Suprapubic skin (tissue), 4 donors: ENCODE data around the gene RGS6.

Source experiments
- CTCF ChIP-seq, 2 donors: fragments of 200-600 bp in 1 of 2; fragments of 450-650 bp in 1 of 2; sonication (generic) in 1 of 2; IDR thresholded peaks; one replicate each; pipeline ENCODE4 v1.5.1; 2016 to 2019; ENCODE audit warnings: antibody characterized with exemption in 2 of 2, mild to moderate bottlenecking in 1 of 2, moderate library complexity in 1 of 2
- EP300 ChIP-seq: sonication (generic); formaldehyde crosslinking; IDR thresholded peaks from one replicate; pipeline ENCODE4 v1.6.1; 2017; ENCODE audit warnings: antibody characterized with exemption
- POLR2AphosphoS5 ChIP-seq, 3 donors: sonication (generic); formaldehyde crosslinking; IDR thresholded peaks; one replicate each; pipeline ENCODE4 v1.6.1; 2017; ENCODE audit warnings: antibody characterized with exemption in 3 of 3

GRCh38 chr14:72254202-72254936 lies 322.1 kb downstream of the RGS6 start:
- TF ChIP-seq CTCF (IDR thresholded peaks at IDR 0.05) = no peak
- no peak for TF ChIP-seq EP300
- TF ChIP-seq POLR2AphosphoS5 (IDR thresholded peaks at IDR 0.05) = no peak
